ENCODE results near the gene MPPED1.

Gene MPPED1

GRCh38 chr22:43483669-43484068, 71.9 kb downstream of the MPPED1 start:
- FAIRE-seq (no peak), DNase-seq (ENCODE audit: insufficient read length, low spot score) (no peak)
- TF ChIP-seq POLR2AphosphoS5 (IDR thresholded peaks at IDR 0.05; ENCODE audit: low read depth, low read length), result no peak
- no peak for TF ChIP-seq TAF1 (IDR thresholded peaks at IDR 0.05; ENCODE audit: low read depth, low read length)
- TF ChIP-seq POU2F2 (IDR thresholded peaks at IDR 0.05; ENCODE audit: low read depth, low read length), result no peak
- no peak for TF ChIP-seq SPI1 (IDR thresholded peaks at IDR 0.05; ENCODE audit: low read depth, low read length)
- no peak for TF ChIP-seq POLR2A (IDR thresholded peaks at IDR 0.05; ENCODE audit: low read depth, low read length)
- TF ChIP-seq PAX5 (IDR thresholded peaks at IDR 0.05; ENCODE audit: insufficient read depth, low read length, severe bottlenecking), result no peak

DNA sequence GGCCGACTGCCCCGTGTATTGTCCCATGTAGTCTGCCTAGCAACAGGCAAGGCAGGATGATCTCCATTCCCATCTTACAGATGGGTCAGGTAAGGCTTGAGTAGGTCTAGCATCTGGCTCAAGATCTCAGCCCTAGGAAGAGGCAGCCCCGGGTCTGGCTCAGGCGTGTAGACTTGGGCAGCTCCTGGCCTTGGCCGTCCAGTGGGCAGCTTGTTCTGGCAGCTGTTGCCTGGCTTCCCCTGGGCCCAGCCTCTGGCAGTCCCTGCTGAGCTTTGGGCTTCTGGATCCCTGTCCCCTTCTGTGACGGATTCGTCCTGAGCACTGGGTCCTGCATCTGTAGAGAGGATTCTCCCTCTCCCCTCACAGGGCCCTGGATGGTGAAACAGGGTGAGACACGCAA, 72.4 kb downstream of the MPPED1 start:
- FAIRE-seq (no peak), DNase-seq (ENCODE audit: insufficient read length, low spot score) (no peak)
- TF ChIP-seq POLR2A (IDR thresholded peaks at IDR 0.05; ENCODE audit: low read depth, low read length), result no peak
- TF ChIP-seq POLR2AphosphoS5 (IDR thresholded peaks at IDR 0.05; ENCODE audit: low read depth, low read length), result no peak
- no peak for TF ChIP-seq PAX5 (IDR thresholded peaks at IDR 0.05; ENCODE audit: insufficient read depth, low read length, severe bottlenecking)
- TF ChIP-seq TAF1 (IDR thresholded peaks at IDR 0.05; ENCODE audit: low read depth, low read length), result no peak
- TF ChIP-seq POU2F2 (IDR thresholded peaks at IDR 0.05; ENCODE audit: low read depth, low read length), result no peak

DNA sequence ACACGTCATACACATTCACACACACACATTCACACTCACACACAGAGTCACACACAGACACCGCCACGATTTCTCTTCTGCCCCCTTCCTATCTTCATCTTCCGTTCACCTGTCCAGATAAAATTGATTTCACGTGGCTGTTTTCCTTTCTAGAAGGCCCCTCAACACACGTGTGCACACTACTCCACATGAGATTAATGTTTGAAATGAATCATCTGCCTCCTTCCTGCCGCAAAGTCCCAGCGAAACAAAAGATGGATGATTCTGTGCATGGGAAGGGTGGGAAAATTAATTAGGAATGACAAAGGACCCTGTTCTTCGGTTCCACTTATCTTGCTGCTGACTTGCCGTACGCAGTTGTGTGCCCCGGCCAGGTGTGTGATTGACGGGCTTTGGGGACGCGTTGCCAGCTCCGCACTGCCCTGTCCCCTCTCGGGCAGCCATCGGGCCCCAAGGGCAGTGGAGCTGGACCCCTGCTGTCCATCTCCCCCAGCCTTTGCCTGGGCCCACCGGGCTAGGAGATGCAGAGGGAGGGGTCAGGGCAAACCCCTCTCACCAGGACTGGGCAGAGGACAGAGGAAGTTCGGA, 73.8 kb downstream of the MPPED1 start:
- DNase-seq (ENCODE audit: insufficient read length, low spot score) (no peak), FAIRE-seq (no peak)
- TF ChIP-seq POLR2A (IDR thresholded peaks at IDR 0.05; ENCODE audit: low read depth, low read length) (no peak), TAF1 (IDR thresholded peaks at IDR 0.05; ENCODE audit: low read depth, low read length) (no peak), POU2F2 (IDR thresholded peaks at IDR 0.05; ENCODE audit: low read depth, low read length) (no peak), SPI1 (IDR thresholded peaks at IDR 0.05; ENCODE audit: low read depth, low read length) (no peak), POLR2AphosphoS5 (IDR thresholded peaks at IDR 0.05; ENCODE audit: low read depth, low read length) (no peak), PAX5 (IDR thresholded peaks at IDR 0.05; ENCODE audit: insufficient read depth, low read length, severe bottlenecking) (no peak)

DNA sequence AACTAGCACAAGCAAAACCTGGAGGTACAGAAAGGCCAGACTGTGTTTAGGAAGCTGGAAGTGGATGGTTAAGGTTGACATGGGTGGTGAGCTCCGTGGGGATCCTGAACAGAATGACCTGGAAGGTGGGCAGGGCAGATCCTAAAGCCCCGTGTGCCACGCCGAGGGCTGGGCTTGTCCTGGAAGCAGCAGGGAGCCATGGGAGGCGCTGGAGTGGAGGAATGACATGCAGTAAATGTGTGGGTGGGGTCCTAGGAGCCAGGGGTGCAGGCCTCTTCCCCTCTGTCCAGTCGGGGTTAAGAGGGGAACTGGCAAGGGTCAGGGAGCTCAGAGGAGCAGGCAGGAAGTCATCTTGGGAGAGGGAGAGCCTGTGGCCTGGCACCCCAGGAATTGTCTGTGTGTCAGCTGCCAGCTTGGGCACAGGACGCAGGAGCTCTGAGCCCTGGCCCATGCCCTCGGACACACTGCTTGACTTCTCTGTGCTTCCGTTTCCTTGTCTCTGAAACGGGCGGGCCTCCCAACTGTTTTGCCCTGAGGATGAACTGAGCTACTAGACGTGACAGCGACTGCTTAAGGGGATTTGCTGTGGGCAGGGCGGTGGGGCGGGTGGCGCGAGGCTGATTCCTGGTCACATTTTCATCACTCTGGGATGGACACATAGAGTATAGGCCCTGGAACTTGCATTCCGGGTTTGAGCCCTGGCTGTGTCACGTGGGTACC, 75.7 kb downstream of the MPPED1 start:
- FAIRE-seq (no peak), DNase-seq (ENCODE audit: insufficient read length, low spot score) (no peak)
- no peak for TF ChIP-seq TAF1 (IDR thresholded peaks at IDR 0.05; ENCODE audit: low read depth, low read length)
- no peak for TF ChIP-seq POLR2AphosphoS5 (IDR thresholded peaks at IDR 0.05; ENCODE audit: low read depth, low read length)
- no peak for TF ChIP-seq POLR2A (IDR thresholded peaks at IDR 0.05; ENCODE audit: low read depth, low read length)
- no peak for TF ChIP-seq SPI1 (IDR thresholded peaks at IDR 0.05; ENCODE audit: low read depth, low read length)
- no peak for TF ChIP-seq POU2F2 (IDR thresholded peaks at IDR 0.05; ENCODE audit: low read depth, low read length)
- no peak for TF ChIP-seq PAX5 (IDR thresholded peaks at IDR 0.05; ENCODE audit: insufficient read depth, low read length, severe bottlenecking)

- TF ChIP-seq PAX5 (IDR thresholded peaks at IDR 0.05; ENCODE audit: insufficient read depth, low read length, severe bottlenecking), result no peak
- TF ChIP-seq TAF1 (IDR thresholded peaks at IDR 0.05; ENCODE audit: low read depth, low read length), result no peak
- TF ChIP-seq POLR2A (IDR thresholded peaks at IDR 0.05; ENCODE audit: low read depth, low read length), result no peak
- TF ChIP-seq POLR2AphosphoS5 (IDR thresholded peaks at IDR 0.05; ENCODE audit: low read depth, low read length), result no peak
- no peak for TF ChIP-seq SPI1 (IDR thresholded peaks at IDR 0.05; ENCODE audit: low read depth, low read length)
- TF ChIP-seq POU2F2 (IDR thresholded peaks at IDR 0.05; ENCODE audit: low read depth, low read length), result no peak
- DNase-seq (ENCODE audit: insufficient read length, low spot score), result no peak
- FAIRE-seq, result no peak
Observed at GRCh38 chr22:43488031-43488866, 76.4 kb downstream of the MPPED1 start.

- TF ChIP-seq POLR2AphosphoS5 (IDR thresholded peaks at IDR 0.05; ENCODE audit: low read depth, low read length), result no peak
- no peak for TF ChIP-seq PAX5 (IDR thresholded peaks at IDR 0.05; ENCODE audit: insufficient read depth, low read length, severe bottlenecking)
- TF ChIP-seq TAF1 (IDR thresholded peaks at IDR 0.05; ENCODE audit: low read depth, low read length), result no peak
- TF ChIP-seq SPI1 (IDR thresholded peaks at IDR 0.05; ENCODE audit: low read depth, low read length), result no peak
- TF ChIP-seq POLR2A (IDR thresholded peaks at IDR 0.05; ENCODE audit: low read depth, low read length), result no peak
- TF ChIP-seq POU2F2 (IDR thresholded peaks at IDR 0.05; ENCODE audit: low read depth, low read length), result no peak
- no peak for FAIRE-seq
- DNase-seq (ENCODE audit: insufficient read length, low spot score), result no peak
Observed at GRCh38 chr22:43488937-43489336, 77.1 kb downstream of the MPPED1 start.

- FAIRE-seq (no peak), DNase-seq (ENCODE audit: insufficient read length, low spot score) (no peak)
Observed at GRCh38 chr22:43490311-43490710, 78.5 kb downstream of the MPPED1 start.

DNA sequence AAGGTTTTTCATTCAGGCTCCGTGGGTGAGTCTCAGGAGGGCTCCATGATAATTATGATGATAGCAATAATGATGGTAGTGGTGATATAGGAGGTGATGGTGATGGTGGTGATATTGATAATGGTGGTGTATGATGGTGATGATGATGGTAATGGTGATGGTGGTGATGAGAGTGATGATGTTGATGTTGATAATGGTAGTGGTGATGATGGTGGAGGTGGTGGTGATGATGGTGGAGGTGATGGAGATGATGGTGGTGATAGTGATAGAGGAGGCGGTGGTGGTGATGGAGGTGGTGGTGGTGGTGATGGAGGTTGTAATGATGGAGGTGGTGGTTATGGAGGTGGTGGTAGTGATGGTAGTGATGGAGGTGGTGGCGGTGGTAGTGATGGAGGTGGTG, 79.4 kb downstream of the MPPED1 start:
- TF ChIP-seq TAF1 (IDR thresholded peaks at IDR 0.05; ENCODE audit: low read depth, low read length), result no peak
- TF ChIP-seq POU2F2 (IDR thresholded peaks at IDR 0.05; ENCODE audit: low read depth, low read length), result no peak
- TF ChIP-seq PAX5 (IDR thresholded peaks at IDR 0.05; ENCODE audit: insufficient read depth, low read length, severe bottlenecking), result no peak
- no peak for TF ChIP-seq POLR2A (IDR thresholded peaks at IDR 0.05; ENCODE audit: low read depth, low read length)
- no peak for TF ChIP-seq SPI1 (IDR thresholded peaks at IDR 0.05; ENCODE audit: low read depth, low read length)
- no peak for TF ChIP-seq POLR2AphosphoS5 (IDR thresholded peaks at IDR 0.05; ENCODE audit: low read depth, low read length)
- no peak for FAIRE-seq
- no peak for DNase-seq (ENCODE audit: insufficient read length, low spot score)

More at GRCh38 chr22:43490311-43490710, 78.5 kb downstream of the MPPED1 start:
- TF ChIP-seq SPI1 (IDR thresholded peaks at IDR 0.05; ENCODE audit: low read depth, low read length), result no peak
- TF ChIP-seq POU2F2 (IDR thresholded peaks at IDR 0.05; ENCODE audit: low read depth, low read length), result no peak

GRCh38 chr22:43491737-43492136, 79.9 kb downstream of the MPPED1 start:
- no peak for FAIRE-seq
- DNase-seq (ENCODE audit: insufficient read length, low spot score), result no peak
- TF ChIP-seq POU2F2 (IDR thresholded peaks at IDR 0.05; ENCODE audit: low read depth, low read length) (no peak), SPI1 (IDR thresholded peaks at IDR 0.05; ENCODE audit: low read depth, low read length) (no peak), POLR2A (IDR thresholded peaks at IDR 0.05; ENCODE audit: low read depth, low read length) (no peak), PAX5 (IDR thresholded peaks at IDR 0.05; ENCODE audit: insufficient read depth, low read length, severe bottlenecking) (no peak), TAF1 (IDR thresholded peaks at IDR 0.05; ENCODE audit: low read depth, low read length) (no peak)

All from GM12891 (cell line).